ENCODE data around the gene FRY. TPM values are rescaled to one million over a fixed set of nuclear protein-coding genes. Genes with fewer than 3 reads are reported as not detected.
A peak's percentile ranks its signal among the peaks of the same experiment; 100 is the strongest.

FRY gene
- total and polyA plus RNA-seq, 2 donors from 2014 or later: 21.8 to 69.5 TPM

GRCh38 chr13:32206097-32206740 lies 174.6 kb downstream of the FRY start:
- Histone ChIP-seq H3K27me3 (ENCODE audit: control insufficient read depth, insufficient read depth, low read length) (no peaks in the 10 kb centered on the region), H3K36me3 (ENCODE audit: control insufficient read depth in 2 of 3, insufficient read depth in 3 of 3, low read length in 3 of 3) (no peaks in the 10 kb centered on the region), H3K27ac (ENCODE audit: low read depth in 2 of 2, low read length in 2 of 2) (no peak overlapping the region), H3K9me3 (ENCODE audit: control insufficient read depth in 2 of 3, insufficient read depth in 1 of 3, low read length in 3 of 3) (no peaks in the 10 kb centered on the region), H3K9ac (ENCODE audit: low read length in 3 of 3) (no peak overlapping the region), H3K4me1 (ENCODE audit: control insufficient read depth in 2 of 3, insufficient read depth in 2 of 3, low read depth in 1 of 3, low read length in 3 of 3) (no peaks in the 10 kb centered on the region), H3K4me3 (ENCODE audit: low read length in 3 of 3) (no peak overlapping the region)
- DNase-seq: peak in 3 of 5 donors; percentile 14 to 42 (median 33)
- intact Hi-C loops (cut with DNase I): no loop called here
- no peak for TF ChIP-seq CTCF (IDR thresholded peaks at IDR 0.05; ENCODE audit: borderline replicate concordance, extremely low read depth, insufficient read depth)
- no peak for FAIRE-seq

- no peak for DNase-seq
- FAIRE-seq: no peak
These were observed 177.3 kb downstream of the FRY start for GRCh38 chr13:32208860-32209259.

GRCh38 chr13:32209652-32210051 lies 178.1 kb downstream of the FRY start:
- no peaks in the 10 kb centered on the region for H3K9me3 ChIP-seq (ENCODE audit: control insufficient read depth in 2 of 3, insufficient read depth in 1 of 3, low read length in 3 of 3)
- no peaks in the 10 kb centered on the region for H3K36me3 ChIP-seq (ENCODE audit: control insufficient read depth in 2 of 3, insufficient read depth in 3 of 3, low read length in 3 of 3)
- H3K27ac ChIP-seq (ENCODE audit: low read depth in 2 of 2, low read length in 2 of 2): no peak overlapping the region
- no peak for TF ChIP-seq CTCF (IDR thresholded peaks at IDR 0.05; ENCODE audit: borderline replicate concordance, extremely low read depth, insufficient read depth)
- no peak overlapping the region for H3K9ac ChIP-seq (ENCODE audit: low read length in 3 of 3)
- no peak overlapping the region for H3K4me3 ChIP-seq (ENCODE audit: low read length in 3 of 3)
- DNase-seq: no peak
- H3K4me1 ChIP-seq (ENCODE audit: control insufficient read depth in 2 of 3, insufficient read depth in 2 of 3, low read depth in 1 of 3, low read length in 3 of 3): no peaks in the 10 kb centered on the region
- FAIRE-seq: no peak
- H3K27me3 ChIP-seq (ENCODE audit: control insufficient read depth, insufficient read depth, low read length): no peaks in the 10 kb centered on the region
- intact Hi-C loops (cut with DNase I): no loop called here

More at GRCh38 chr13:32208860-32209259, 177.3 kb downstream of the FRY start:
- TF ChIP-seq CTCF (IDR thresholded peaks at IDR 0.05; ENCODE audit: borderline replicate concordance, extremely low read depth, insufficient read depth): no peak
- Histone ChIP-seq H3K9me3 (ENCODE audit: control insufficient read depth in 2 of 3, insufficient read depth in 1 of 3, low read length in 3 of 3) (no peaks in the 10 kb centered on the region), H3K9ac (ENCODE audit: low read length in 3 of 3) (no peak overlapping the region), H3K4me3 (ENCODE audit: low read length in 3 of 3) (no peak overlapping the region), H3K4me1 (ENCODE audit: control insufficient read depth in 2 of 3, insufficient read depth in 2 of 3, low read depth in 1 of 3, low read length in 3 of 3) (no peaks in the 10 kb centered on the region), H3K36me3 (ENCODE audit: control insufficient read depth in 2 of 3, insufficient read depth in 3 of 3, low read length in 3 of 3) (no peaks in the 10 kb centered on the region), H3K27ac (ENCODE audit: low read depth in 2 of 2, low read length in 2 of 2) (no peak overlapping the region), H3K27me3 (ENCODE audit: control insufficient read depth, insufficient read depth, low read length) (no peaks in the 10 kb centered on the region)
- intact Hi-C loops (cut with DNase I): no loop called here

- Histone ChIP-seq H3K27me3 (ENCODE audit: control insufficient read depth, insufficient read depth, low read length) (no peaks in the 10 kb centered on the region), H3K4me1 (ENCODE audit: control insufficient read depth in 2 of 3, insufficient read depth in 2 of 3, low read depth in 1 of 3, low read length in 3 of 3) (no peaks in the 10 kb centered on the region), H3K9me3 (ENCODE audit: control insufficient read depth in 2 of 3, insufficient read depth in 1 of 3, low read length in 3 of 3) (no peaks in the 10 kb centered on the region), H3K4me3 (ENCODE audit: low read length in 3 of 3) (no peak overlapping the region), H3K27ac (ENCODE audit: low read depth in 2 of 2, low read length in 2 of 2) (no peak overlapping the region), H3K9ac (ENCODE audit: low read length in 3 of 3) (no peak overlapping the region), H3K36me3 (ENCODE audit: control insufficient read depth in 2 of 3, insufficient read depth in 3 of 3, low read length in 3 of 3) (no peaks in the 10 kb centered on the region)
- intact Hi-C loops (cut with DNase I): no loop called here
- DNase-seq (no peak), FAIRE-seq (no peak)
- TF ChIP-seq CTCF (IDR thresholded peaks at IDR 0.05; ENCODE audit: borderline replicate concordance, extremely low read depth, insufficient read depth): no peak
These were observed 178.5 kb downstream of the FRY start for GRCh38 chr13:32210101-32210500.

Data from kidney (tissue), 14 donors.